ENCODE measurements around the gene MED10. TPM values are rescaled to one million over a fixed set of nuclear protein-coding genes. Genes with fewer than 3 reads are reported as not detected.
A peak's percentile ranks its signal among the peaks of the same experiment; 100 is the strongest.
"Not testable (repeated sequence)": the region's sequence is repeated elsewhere in the genome, so short reads cannot be mapped to it uniquely, and the experiment has no call there.

MED10 gene
- total RNA-seq, 2 donors from 2014 or later, result 22.1 to 28.6 TPM

GRCh38 chr5:6358434-6358820 lies 19.9 kb downstream of the MED10 start:
- Mint-ChIP-seq H3K9me3 (peaks cover 1% of the 10 kb centered on the region), H3K4me3 (no peak overlapping the region), H3K36me3 (ENCODE audit: low read depth) (peaks cover 2% of the 10 kb centered on the region), H3K27ac (no peak overlapping the region), H3K27me3 (ENCODE audit: insufficient read depth) (peaks cover 5% of the 10 kb centered on the region), H3K4me1 (no peaks in the 10 kb centered on the region)
- TF ChIP-seq CTCF (conservative IDR thresholded peaks at IDR 0.05), result no peak
- DNase-seq, result peak; percentile 21
- Histone ChIP-seq H3K4me3 (ENCODE audit: low read length) (no peak overlapping the region), H3K9me3 (ENCODE audit: control insufficient read depth, low read length) (no peaks in the 10 kb centered on the region), H3K36me3 (ENCODE audit: control insufficient read depth, insufficient read depth, low read length) (no peaks in the 10 kb centered on the region), H3K4me1 (ENCODE audit: control insufficient read depth, insufficient read depth, low read length) (no peaks in the 10 kb centered on the region), H3K27me3 (ENCODE audit: control insufficient read depth, insufficient read depth, low read length, poor library complexity, severe bottlenecking) (no peaks in the 10 kb centered on the region), H3K9ac (ENCODE audit: extremely low read depth, low read length, poor library complexity, severe bottlenecking) (no peak overlapping the region), H3K27ac (ENCODE audit: low read depth, low read length) (no peak overlapping the region)
- 88 to 92% methylated on average over 2 to 6 of the region's 6 CpGs for WGBS, 2 experiments (ENCODE audit: insufficient coverage in 1 of 2, insufficient read length in 1 of 2)

GRCh38 chr5:6357817-6358433 lies 20.4 kb downstream of the MED10 start:
- H3K4me3 ChIP-seq (ENCODE audit: low read length); H3K27me3 ChIP-seq (ENCODE audit: control insufficient read depth, insufficient read depth, low read length, poor library complexity, severe bottlenecking); H3K27me3 Mint-ChIP-seq (ENCODE audit: insufficient read depth); H3K36me3 Mint-ChIP-seq (ENCODE audit: low read depth); H3K4me3 Mint-ChIP-seq; H3K9ac ChIP-seq (ENCODE audit: extremely low read depth, low read length, poor library complexity, severe bottlenecking); H3K36me3 ChIP-seq (ENCODE audit: control insufficient read depth, insufficient read depth, low read length); H3K4me1 ChIP-seq (ENCODE audit: control insufficient read depth, insufficient read depth, low read length); H3K27ac Mint-ChIP-seq; H3K4me1 Mint-ChIP-seq; H3K27ac ChIP-seq (ENCODE audit: low read depth, low read length); H3K9me3 ChIP-seq (ENCODE audit: control insufficient read depth, low read length); H3K9me3 Mint-ChIP-seq: not testable (repeated sequence)
- DNase-seq, result peak; percentile 10
- 89 to 94% methylated on average over 5 to 8 of the region's 8 CpGs for WGBS, 2 experiments (ENCODE audit: insufficient coverage in 1 of 2, insufficient read length in 1 of 2)

GRCh38 chr5:6356578-6357164 lies 21.7 kb downstream of the MED10 start:
- Histone ChIP-seq H3K9ac (ENCODE audit: extremely low read depth, low read length, poor library complexity, severe bottlenecking) (no peak overlapping the region), H3K4me3 (ENCODE audit: low read length) (no peak overlapping the region), H3K4me1 (ENCODE audit: control insufficient read depth, insufficient read depth, low read length) (no peaks in the 10 kb centered on the region), H3K27ac (ENCODE audit: low read depth, low read length) (no peak overlapping the region), H3K36me3 (ENCODE audit: control insufficient read depth, insufficient read depth, low read length) (no peaks in the 10 kb centered on the region), H3K27me3 (ENCODE audit: control insufficient read depth, insufficient read depth, low read length, poor library complexity, severe bottlenecking) (no peaks in the 10 kb centered on the region), H3K9me3 (ENCODE audit: control insufficient read depth, low read length) (no peaks in the 10 kb centered on the region)
- H3K4me3 Mint-ChIP-seq, result no peak overlapping the region
- TF ChIP-seq CTCF (conservative IDR thresholded peaks at IDR 0.05), result no peak
- 90 to 92% methylated on average over 5 to 16 of the region's 16 CpGs for WGBS, 2 experiments (ENCODE audit: insufficient coverage in 1 of 2, insufficient read length in 1 of 2)
- H3K9me3 Mint-ChIP-seq, result no peaks in the 10 kb centered on the region
- H3K27me3 Mint-ChIP-seq (ENCODE audit: insufficient read depth), result peaks cover 7% of the 10 kb centered on the region
- H3K27ac Mint-ChIP-seq, result no peak overlapping the region
- peak; percentile 5 for DNase-seq
- no peaks in the 10 kb centered on the region for H3K4me1 Mint-ChIP-seq
- H3K36me3 Mint-ChIP-seq (ENCODE audit: low read depth), result peaks cover 2% of the 10 kb centered on the region
